Measurements from ENCODE around the gene SHC2.
"Not testable (repeated sequence)": the region's sequence is repeated elsewhere in the genome, so short reads cannot be mapped to it uniquely, and the experiment has no call there.

SHC2 gene

GRCh38 chr19:491146-491741, 30.4 kb upstream of the SHC2 start:
- DNase-seq: no peak

- no peak for DNase-seq
Measured at GRCh38 chr19:489418-490196, 28.8 kb upstream of the SHC2 start.

- peak; percentile 91 for DNase-seq
Measured at GRCh38 chr19:488505-489417, 27.9 kb upstream of the SHC2 start.

- no peak for DNase-seq
Measured at GRCh38 chr19:485583-486236, 24.9 kb upstream of the SHC2 start.

GRCh38 chr19:485077-485476, 24.2 kb upstream of the SHC2 start:
- no peak for DNase-seq

GRCh38 chr19:484494-484893, 23.7 kb upstream of the SHC2 start:
- DNase-seq: no peak

GRCh38 chr19:483332-484072, 22.7 kb upstream of the SHC2 start:
- no peak for DNase-seq

GRCh38 chr19:482186-483041, 21.6 kb upstream of the SHC2 start:
- no peak for DNase-seq

GRCh38 chr19:481100-481499, 20.3 kb upstream of the SHC2 start:
- not testable (repeated sequence) for DNase-seq

- peak; percentile 34 to 48 for DNase-seq
Measured at GRCh38 chr19:480016-480855, 19.4 kb upstream of the SHC2 start.

GRCh38 chr19:478976-479375, 18.1 kb upstream of the SHC2 start:
- DNase-seq: no peak

GRCh38 chr19:478236-478903, 17.5 kb upstream of the SHC2 start:
- DNase-seq: no peak

- DNase-seq: no peak
Measured at GRCh38 chr19:475360-475759, 14.5 kb upstream of the SHC2 start.

- no peak for DNase-seq
Measured at GRCh38 chr19:474126-475078, 13.6 kb upstream of the SHC2 start.

GRCh38 chr19:472005-472858, 11.4 kb upstream of the SHC2 start:
- DNase-seq: no peak

- no peak for DNase-seq
Measured at GRCh38 chr19:470701-471100, 9.9 kb upstream of the SHC2 start.

GRCh38 chr19:469833-470232, 9.0 kb upstream of the SHC2 start:
- DNase-seq: no peak
